A673 (cell line): ENCODE data around the gene SRRM3.

Source experiments
- EZH2 ChIP-seq: fragments of 200-600 bp; sonication (generic); IDR thresholded peaks from 2 replicates; pipeline ENCODE4 v1.6.1; 2017; ENCODE audit warnings: borderline replicate concordance, low read depth, mild to moderate bottlenecking, mixed read lengths, antibody characterized with exemption, low read length; ENCODE audit not compliant: poor library complexity, severe bottlenecking
- TF ChIP-seq, protein P1 (sequence below): fragments of 300-800, 200-600 bp; sonication (generic); conservative IDR thresholded peaks from 2 replicates; pipeline ENCODE4 v1.5.1; 2017; ENCODE audit warnings: low read depth, mild to moderate bottlenecking, antibody characterized with exemption, low read length, moderate library complexity, mixed read lengths

DNA sequence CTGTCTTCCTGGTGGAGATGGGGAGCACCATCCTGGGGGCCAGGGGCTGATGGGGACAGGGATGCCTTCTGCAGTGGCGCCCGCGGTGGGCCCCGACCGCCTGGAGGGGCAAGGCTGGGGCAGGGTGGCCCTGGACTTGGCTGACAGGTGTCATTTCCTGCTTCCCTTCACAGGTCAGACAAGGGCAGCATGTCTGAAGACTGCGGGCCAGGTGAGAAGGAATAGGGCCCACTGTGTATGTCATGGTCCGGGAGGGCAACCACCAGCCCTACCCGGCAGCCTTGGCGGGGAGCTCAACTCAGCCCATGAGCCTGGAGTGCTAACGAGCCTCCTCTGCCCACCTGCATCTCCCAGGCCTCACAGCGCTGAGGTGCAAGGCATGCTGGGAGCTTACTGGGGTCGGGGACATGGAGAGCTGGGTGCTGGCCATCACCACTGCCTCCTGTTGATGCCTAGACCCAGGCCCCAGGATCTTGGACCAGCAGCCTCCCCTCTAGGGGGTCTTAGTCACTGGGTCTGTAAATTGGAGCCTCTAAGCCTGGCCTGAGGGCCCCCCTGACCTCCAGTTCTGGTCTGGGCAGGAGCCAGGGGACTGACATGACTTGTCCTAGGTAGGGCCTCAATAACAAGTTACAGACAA lies 28.0 kb upstream of the SRRM3 start:
- TF ChIP-seq, protein P1, sequence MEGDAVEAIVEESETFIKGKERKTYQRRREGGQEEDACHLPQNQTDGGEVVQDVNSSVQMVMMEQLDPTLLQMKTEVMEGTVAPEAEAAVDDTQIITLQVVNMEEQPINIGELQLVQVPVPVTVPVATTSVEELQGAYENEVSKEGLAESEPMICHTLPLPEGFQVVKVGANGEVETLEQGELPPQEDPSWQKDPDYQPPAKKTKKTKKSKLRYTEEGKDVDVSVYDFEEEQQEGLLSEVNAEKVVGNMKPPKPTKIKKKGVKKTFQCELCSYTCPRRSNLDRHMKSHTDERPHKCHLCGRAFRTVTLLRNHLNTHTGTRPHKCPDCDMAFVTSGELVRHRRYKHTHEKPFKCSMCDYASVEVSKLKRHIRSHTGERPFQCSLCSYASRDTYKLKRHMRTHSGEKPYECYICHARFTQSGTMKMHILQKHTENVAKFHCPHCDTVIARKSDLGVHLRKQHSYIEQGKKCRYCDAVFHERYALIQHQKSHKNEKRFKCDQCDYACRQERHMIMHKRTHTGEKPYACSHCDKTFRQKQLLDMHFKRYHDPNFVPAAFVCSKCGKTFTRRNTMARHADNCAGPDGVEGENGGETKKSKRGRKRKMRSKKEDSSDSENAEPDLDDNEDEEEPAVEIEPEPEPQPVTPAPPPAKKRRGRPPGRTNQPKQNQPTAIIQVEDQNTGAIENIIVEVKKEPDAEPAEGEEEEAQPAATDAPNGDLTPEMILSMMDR, result no peak
- TF ChIP-seq EZH2, result no peak
